ENCODE results near the gene KCNK3. TPM values are rescaled to one million over a fixed set of nuclear protein-coding genes. Genes with fewer than 3 reads are reported as not detected.

The KCNK3 gene
- not detected for total RNA-seq
- total RNA-seq: 0.08 to 0.12 reads per million in 2 donors

DNA sequence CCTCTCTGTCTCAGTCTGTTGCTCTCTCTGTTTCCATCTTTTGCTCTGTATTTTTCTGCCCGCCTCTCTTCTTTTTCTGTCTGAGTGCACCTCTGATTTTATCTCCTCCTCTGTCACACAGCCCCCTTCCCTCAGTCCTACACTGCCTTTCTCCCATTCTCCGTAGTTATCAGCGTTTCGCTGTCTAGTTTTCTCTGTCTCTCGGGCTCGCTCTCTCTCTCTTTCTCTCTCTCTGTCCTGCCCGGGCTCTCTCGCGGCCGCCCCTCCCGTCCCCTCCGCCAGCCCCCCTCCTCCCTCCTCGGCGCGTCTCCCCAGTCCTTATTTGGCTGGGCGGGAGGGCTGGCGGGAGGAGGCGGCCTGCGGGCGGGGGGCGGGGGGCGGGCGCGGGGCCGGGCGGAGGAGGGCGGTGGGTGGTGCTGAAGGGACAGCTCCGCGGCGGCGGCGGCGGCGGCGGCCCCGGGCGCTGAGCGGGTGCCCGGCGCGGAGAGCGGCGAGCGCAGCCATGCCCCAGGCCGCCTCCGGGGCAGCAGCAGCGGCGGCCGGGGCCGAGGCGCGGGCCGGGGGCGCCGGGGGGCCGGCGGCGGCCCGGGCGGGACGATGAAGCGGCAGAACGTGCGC lies at the start of gene KCNK3:
TSS of gene KCNK3 (plus strand) at position 444 of the 618 bp plus-strand sequence. CDS start at position 598, 154 bp downstream.
- DNase-seq (peak in 1 of 3 donors; percentile 13), ATAC-seq (peak; percentile 85)
- Mint-ChIP-seq H3K27me3 (peaks cover 78% of the 10 kb centered on the region), H3K36me3 (ENCODE audit: low read depth) (peaks cover 8% of the 10 kb centered on the region), H3K4me1 (peaks cover 5% of the 10 kb centered on the region), H3K4me3 (peak within 1 kb of the TSS; percentile 47), H3K27ac (no peak within 1 kb of the TSS)
- H3K9me3 ChIP-seq (ENCODE audit: control insufficient read depth, low read length, poor library complexity, severe bottlenecking): no peaks in the 10 kb centered on the region

DNA sequence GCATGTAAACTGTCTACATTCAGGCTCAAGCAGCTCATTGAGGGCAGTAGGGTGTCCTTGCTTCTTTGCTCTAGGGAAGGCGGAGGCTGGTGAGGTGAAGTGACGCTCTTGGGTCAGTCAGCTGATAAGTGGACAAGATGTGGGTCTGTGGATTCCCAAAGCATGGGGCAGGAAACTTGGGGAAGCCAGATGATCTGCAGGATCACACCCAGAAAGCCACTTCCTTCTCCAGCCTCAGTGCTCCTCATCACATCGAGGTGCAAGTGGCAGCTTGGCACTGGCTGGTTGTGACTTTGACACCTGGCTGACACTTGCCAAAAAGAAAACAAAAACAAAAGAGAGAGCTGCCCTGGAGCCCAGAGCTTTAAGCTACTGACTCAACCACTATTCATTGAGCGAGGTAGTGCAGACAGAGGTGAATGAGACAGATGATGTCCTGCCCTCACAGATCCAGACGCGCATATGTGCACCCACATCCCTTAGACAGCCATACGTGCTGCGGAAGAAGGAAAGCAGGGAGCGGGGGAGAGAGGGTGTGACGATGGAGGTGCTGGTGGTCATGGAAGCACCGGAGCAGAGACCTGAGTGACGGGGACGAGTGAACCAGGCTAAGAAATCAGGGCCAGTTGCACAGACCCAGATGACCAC lies 48.2 kb upstream of the KCNK3 start:
- peaks cover 58% of the 10 kb centered on the region for H3K27me3 Mint-ChIP-seq

DNA sequence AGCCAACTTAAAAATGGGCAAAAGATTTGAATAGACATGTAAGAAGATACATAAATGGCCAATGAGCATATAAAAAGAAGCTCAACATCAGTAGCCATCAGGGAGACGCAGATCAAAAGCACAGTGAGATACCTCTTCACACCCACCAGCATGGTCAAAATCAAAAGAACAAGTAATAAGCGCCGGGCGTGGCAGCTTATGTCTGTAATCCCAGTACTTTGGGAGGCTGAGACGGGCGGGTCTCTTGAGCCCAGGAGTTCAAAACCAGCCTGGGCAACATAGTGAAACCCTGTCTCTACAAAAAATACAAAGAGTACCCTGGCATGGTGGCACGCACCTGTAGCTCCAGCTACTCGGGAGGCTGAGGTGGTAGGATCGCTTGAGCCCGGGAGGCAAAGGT lies 46.8 kb upstream of the KCNK3 start:
- H3K36me3 Mint-ChIP-seq (ENCODE audit: low read depth): no peaks in the 10 kb centered on the region
- no peaks in the 10 kb centered on the region for H3K4me1 Mint-ChIP-seq
- ATAC-seq: no peak
- DNase-seq: no peak
- peaks cover 65% of the 10 kb centered on the region for H3K27me3 Mint-ChIP-seq
- no peak overlapping the region for H3K27ac Mint-ChIP-seq
- H3K4me3 Mint-ChIP-seq: no peak overlapping the region
- no peaks in the 10 kb centered on the region for H3K9me3 ChIP-seq (ENCODE audit: control insufficient read depth, low read length, poor library complexity, severe bottlenecking)

More for the DNA sequence above, 48.2 kb upstream of the KCNK3 start:
- H3K9me3 ChIP-seq (ENCODE audit: control insufficient read depth, low read length, poor library complexity, severe bottlenecking): no peaks in the 10 kb centered on the region
- Mint-ChIP-seq H3K4me1 (no peaks in the 10 kb centered on the region), H3K4me3 (no peak overlapping the region), H3K36me3 (ENCODE audit: low read depth) (peaks cover 2% of the 10 kb centered on the region), H3K27ac (no peak overlapping the region)
- ATAC-seq (no peak), DNase-seq (no peak)

DNA sequence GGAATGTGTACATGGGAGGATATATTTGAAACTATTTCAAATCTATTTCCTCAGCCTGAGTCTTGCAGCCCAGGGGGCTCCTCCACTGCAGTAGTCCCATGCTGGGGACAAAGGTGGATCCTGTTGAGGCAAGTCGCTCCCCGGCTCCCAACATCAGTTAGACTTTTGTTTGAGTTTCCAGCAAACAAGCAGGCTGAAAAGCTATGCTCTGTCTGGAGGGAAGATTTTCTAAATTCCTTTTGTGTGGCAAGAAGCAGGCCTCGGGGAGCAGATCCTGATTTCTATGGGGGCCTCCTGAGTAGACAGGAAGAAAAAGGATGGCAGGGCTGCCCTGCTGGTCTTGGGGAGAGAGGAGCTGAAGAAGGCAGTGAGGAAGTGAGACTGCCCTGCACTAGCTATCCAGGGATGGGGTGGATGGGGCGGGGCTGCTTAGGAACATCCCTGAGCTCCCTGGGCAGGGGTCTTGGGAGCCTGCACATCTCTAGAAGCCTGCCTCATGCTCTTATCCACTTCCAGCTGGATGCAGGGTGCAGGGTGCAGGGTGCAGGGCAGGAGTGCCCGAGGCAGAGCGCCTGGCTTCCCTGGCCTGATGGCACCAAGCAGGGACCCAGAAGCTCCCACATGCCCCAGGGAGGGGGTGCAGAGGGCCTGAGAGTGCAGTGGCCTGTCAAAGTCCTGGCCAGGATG lies 45.4 kb upstream of the KCNK3 start:
- Mint-ChIP-seq H3K27ac (no peak overlapping the region), H3K27me3 (peaks cover 62% of the 10 kb centered on the region)
- no peak for ATAC-seq

DNA sequence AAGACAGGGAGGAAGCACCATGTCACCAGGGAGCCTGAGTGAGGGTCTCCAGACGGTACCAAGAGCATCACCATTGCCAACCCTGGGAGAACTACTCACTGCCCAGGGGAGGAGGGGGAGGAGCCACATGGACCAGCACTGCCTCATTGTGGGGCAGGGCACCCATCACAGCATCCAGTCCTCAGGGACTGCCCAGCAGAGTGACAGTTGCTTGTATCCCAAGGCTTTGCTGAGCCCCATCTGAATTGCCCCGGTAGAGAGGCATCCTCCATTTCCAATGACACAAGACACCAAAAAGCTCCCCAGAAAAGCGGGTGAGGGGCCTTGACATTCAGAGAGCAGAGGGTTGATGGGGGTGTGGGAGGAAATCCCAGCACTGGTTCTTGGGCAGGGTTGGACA lies 44.5 kb upstream of the KCNK3 start:
- Mint-ChIP-seq H3K36me3 (ENCODE audit: low read depth) (no peaks in the 10 kb centered on the region), H3K27ac (no peak overlapping the region), H3K27me3 (peaks cover 65% of the 10 kb centered on the region), H3K4me1 (no peaks in the 10 kb centered on the region), H3K4me3 (no peak overlapping the region)
- no peak for DNase-seq
- H3K9me3 ChIP-seq (ENCODE audit: control insufficient read depth, low read length, poor library complexity, severe bottlenecking): no peaks in the 10 kb centered on the region
- no peak for ATAC-seq

More for the DNA sequence above, 45.4 kb upstream of the KCNK3 start:
- H3K36me3 Mint-ChIP-seq (ENCODE audit: low read depth): no peaks in the 10 kb centered on the region
- H3K4me3 Mint-ChIP-seq: no peak overlapping the region
- no peak for DNase-seq
- no peaks in the 10 kb centered on the region for H3K9me3 ChIP-seq (ENCODE audit: control insufficient read depth, low read length, poor library complexity, severe bottlenecking)
- H3K4me1 Mint-ChIP-seq: no peaks in the 10 kb centered on the region

DNA sequence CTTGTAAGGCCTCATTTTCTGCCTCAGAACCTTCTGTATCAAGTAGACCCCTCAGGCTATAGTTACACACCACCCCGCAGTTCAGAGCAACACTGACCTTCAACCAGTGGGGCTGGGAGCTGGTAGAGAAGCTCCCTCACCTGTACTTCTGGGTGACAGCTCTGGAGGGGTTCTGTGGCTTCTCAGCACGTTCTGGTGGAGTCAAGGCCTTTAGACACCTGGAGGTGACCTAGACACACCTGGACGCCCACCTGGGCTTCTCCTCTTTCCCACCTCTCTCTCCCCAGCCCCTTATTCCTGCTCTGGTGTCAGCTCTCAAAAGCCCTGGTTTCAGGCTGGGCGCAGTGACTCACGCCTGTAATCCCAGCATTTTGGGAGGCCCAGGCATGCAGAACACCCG lies 44.0 kb upstream of the KCNK3 start:
- DNase-seq: no peak
- Mint-ChIP-seq H3K27ac (no peak overlapping the region), H3K4me3 (no peak overlapping the region), H3K36me3 (ENCODE audit: low read depth) (no peaks in the 10 kb centered on the region), H3K4me1 (no peaks in the 10 kb centered on the region), H3K27me3 (peaks cover 66% of the 10 kb centered on the region)
- no peaks in the 10 kb centered on the region for H3K9me3 ChIP-seq (ENCODE audit: control insufficient read depth, low read length, poor library complexity, severe bottlenecking)
- ATAC-seq: no peak

DNA sequence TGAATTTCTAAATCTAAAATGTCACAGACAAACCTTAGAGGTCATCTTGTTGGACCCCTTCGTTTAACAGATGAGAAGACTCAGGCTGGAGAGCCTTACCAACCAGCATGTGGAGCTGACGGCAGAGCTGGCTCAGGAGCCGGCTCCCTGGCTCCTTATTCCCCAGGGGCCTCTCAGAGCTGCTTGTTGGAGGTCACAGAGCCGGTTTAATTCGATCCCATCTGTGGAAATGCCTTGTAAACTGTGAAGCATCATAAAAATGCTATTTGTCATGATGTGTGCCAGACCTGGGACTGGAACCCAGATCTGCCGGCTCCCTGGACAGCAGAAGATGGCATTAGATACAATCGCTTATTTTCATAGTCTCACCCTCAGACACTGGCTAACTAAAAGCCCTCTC lies 43.2 kb upstream of the KCNK3 start:
- no peak overlapping the region for H3K27ac Mint-ChIP-seq
- DNase-seq: no peak
- H3K36me3 Mint-ChIP-seq (ENCODE audit: low read depth): no peaks in the 10 kb centered on the region
- no peaks in the 10 kb centered on the region for H3K9me3 ChIP-seq (ENCODE audit: control insufficient read depth, low read length, poor library complexity, severe bottlenecking)
- no peaks in the 10 kb centered on the region for H3K4me1 Mint-ChIP-seq
- ATAC-seq: no peak
- peaks cover 68% of the 10 kb centered on the region for H3K27me3 Mint-ChIP-seq
- H3K4me3 Mint-ChIP-seq: no peak overlapping the region

DNA sequence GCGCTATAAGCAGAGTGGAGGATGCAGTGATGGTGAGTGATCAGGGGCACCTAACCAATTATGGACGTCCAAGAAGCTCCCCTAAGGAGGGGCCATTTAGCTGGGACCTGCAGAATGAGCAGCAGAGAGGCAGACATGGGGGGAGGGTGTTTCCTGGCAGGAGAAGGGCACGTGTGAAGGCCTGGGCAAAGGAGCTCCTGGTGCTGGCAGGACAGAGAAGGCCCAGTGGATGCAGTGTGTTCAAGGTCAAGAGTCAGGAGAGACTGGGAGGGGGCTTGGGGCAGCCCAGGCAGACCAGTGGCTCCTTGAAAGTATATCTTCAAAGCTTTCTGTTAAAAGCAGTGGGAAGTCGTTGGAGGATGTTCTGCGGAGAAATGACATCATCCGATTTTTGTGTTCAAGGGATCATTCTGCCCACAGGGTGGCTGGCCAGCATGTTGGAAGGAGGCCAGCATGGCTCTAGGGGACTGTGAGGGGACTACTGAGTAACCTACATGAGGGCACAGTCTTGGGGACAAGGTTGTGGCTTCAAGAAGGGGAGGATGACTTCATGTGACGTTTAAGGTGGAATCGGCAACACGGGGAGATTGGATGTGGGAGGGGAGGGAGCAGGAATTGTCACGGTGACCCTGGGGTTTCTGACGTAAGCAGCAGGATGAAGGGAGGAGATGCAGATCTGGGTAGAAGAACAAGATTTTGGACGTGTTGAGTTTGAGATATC lies 42.4 kb upstream of the KCNK3 start:
- Mint-ChIP-seq H3K27ac (no peak overlapping the region), H3K4me1 (peaks cover 3% of the 10 kb centered on the region), H3K36me3 (ENCODE audit: low read depth) (no peaks in the 10 kb centered on the region), H3K27me3 (peaks cover 60% of the 10 kb centered on the region), H3K4me3 (no peak overlapping the region)
- no peak for DNase-seq
- no peak for ATAC-seq
- H3K9me3 ChIP-seq (ENCODE audit: control insufficient read depth, low read length, poor library complexity, severe bottlenecking): no peaks in the 10 kb centered on the region

DNA sequence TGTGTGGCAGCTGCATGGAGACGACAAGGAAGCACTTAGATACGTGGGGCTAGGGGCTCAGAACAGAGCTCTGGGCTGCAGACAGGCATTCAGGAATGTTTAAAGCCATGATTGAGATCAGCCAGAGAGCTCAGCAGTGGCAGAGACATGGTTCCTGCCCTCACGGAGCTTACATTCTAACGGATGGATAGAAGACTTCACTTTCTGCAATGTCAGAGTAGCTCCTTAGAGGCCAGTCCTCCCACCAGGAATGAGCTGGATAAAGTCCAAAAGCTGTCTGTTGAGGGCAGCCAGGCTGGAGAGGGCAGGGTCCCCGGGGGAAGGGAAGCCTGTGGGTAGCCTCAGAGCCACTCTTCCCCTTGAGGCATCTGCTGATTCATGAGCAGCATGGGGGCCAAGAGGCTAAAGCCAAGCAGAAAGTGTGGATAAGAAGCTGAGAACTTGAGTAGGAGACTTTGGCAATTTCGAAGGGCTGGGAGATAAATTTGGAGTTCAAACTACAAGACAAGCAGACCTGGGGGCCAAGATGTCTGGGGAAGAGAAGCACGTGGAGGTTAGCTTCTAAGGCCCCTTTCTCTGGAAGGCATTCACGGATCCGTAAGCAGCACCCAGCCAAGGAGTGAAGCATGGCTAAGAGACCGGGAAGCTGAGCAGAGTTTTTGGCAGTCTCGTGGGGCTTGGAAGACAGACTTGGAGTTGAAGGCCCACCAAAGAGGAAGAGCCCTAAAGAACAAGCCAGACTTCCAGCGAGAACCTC lies 41.6 kb upstream of the KCNK3 start:
- ATAC-seq (no peak), DNase-seq (no peak)
- Mint-ChIP-seq H3K4me1 (peaks cover 3% of the 10 kb centered on the region), H3K4me3 (no peak overlapping the region), H3K27me3 (peaks cover 52% of the 10 kb centered on the region), H3K27ac (no peak overlapping the region), H3K36me3 (ENCODE audit: low read depth) (no peaks in the 10 kb centered on the region)
- no peaks in the 10 kb centered on the region for H3K9me3 ChIP-seq (ENCODE audit: control insufficient read depth, low read length, poor library complexity, severe bottlenecking)

DNA sequence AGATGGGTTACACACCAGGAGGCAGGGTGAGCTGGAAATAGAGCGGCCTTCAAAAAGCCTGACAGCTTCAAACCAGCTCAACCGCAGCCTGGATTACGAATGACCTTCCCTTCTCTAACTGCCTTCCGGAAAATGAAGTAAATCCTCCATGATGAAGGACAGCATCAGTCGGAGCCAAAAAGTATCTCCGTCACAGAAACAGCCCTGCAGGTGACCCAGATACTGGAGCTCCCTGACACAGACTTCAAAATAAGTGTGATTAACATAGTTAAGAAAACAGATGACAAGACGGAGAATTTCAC lies 41.1 kb upstream of the KCNK3 start:
- no peak for DNase-seq

DNA sequence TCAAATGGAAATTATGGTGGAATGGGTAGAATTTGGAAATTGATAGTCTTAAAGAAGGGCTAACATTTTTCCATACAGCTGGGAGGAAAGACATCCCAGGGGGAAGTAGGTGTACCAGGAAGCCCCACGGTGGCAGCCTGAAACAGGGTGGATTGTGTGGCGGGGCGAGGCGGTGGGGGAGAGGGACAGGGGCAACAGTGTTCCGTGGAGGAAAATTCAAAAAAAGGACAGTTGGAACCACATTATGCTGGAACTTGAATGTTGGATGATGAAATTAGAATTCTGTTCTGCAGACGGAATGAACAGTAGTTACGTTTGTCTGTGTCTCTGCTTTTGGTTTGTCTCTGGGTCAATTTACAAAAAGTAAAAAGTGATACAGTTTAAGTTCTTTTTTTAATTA lies 40.7 kb upstream of the KCNK3 start:
- no peak for DNase-seq
- H3K36me3 Mint-ChIP-seq (ENCODE audit: low read depth): no peaks in the 10 kb centered on the region
- no peak overlapping the region for H3K27ac Mint-ChIP-seq
- H3K27me3 Mint-ChIP-seq: peaks cover 47% of the 10 kb centered on the region
- H3K9me3 ChIP-seq (ENCODE audit: control insufficient read depth, low read length, poor library complexity, severe bottlenecking): no peaks in the 10 kb centered on the region
- H3K4me1 Mint-ChIP-seq: peaks cover 3% of the 10 kb centered on the region
- no peak overlapping the region for H3K4me3 Mint-ChIP-seq
- ATAC-seq: no peak

More for the DNA sequence above, 41.1 kb upstream of the KCNK3 start:
- Mint-ChIP-seq H3K27ac (no peak overlapping the region), H3K36me3 (ENCODE audit: low read depth) (no peaks in the 10 kb centered on the region), H3K27me3 (peaks cover 47% of the 10 kb centered on the region), H3K4me1 (peaks cover 3% of the 10 kb centered on the region), H3K4me3 (no peak overlapping the region)
- H3K9me3 ChIP-seq (ENCODE audit: control insufficient read depth, low read length, poor library complexity, severe bottlenecking): no peaks in the 10 kb centered on the region
- ATAC-seq: no peak

DNA sequence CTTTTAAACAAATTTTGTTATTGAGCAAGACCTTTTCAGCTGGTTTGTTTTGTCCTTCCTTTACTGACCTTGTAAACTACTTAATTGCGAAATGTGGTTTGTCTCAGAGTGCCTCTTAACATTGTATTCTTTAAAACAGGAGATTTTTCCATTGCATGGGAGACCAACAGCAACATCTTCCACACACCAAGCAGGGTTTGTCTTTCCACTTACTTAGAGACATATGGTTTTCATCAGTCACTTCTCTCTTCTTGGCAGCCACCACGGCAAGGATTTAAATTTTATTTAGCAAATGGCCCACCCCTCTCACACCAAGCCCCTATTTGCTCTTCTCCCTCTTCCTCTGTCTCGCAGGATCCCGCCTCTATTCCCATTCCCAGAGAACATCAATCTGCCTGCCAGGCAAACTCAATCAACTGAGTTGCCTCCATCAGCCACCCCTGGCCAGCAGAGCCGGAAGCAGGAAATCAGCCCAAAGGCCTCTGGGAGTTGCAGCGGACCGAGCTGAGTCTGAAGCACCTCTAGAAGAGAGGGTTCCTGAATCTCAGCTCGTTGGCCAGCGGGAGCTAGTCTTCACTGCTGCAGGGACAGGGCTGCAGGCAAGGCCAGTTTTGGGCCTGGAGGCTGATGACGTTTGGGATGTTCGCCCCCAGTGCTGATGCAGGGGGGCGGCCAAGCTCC lies 40.0 kb upstream of the KCNK3 start:
- no peak for DNase-seq
- Mint-ChIP-seq H3K27ac (no peak overlapping the region), H3K36me3 (ENCODE audit: low read depth) (no peaks in the 10 kb centered on the region), H3K4me1 (peaks cover 3% of the 10 kb centered on the region), H3K27me3 (peaks cover 47% of the 10 kb centered on the region), H3K4me3 (no peak overlapping the region)
- no peak for ATAC-seq
- no peaks in the 10 kb centered on the region for H3K9me3 ChIP-seq (ENCODE audit: control insufficient read depth, low read length, poor library complexity, severe bottlenecking)
